Activated T-cell treated with anti-CD3 and anti-CD28 coated beads for 48 hours (primary cell): ENCODE results near the gene SRSF3.
A peak's percentile ranks its signal among the peaks of the same experiment; 100 is the strongest.
"Not testable (repeated sequence)": the region's sequence is repeated elsewhere in the genome, so short reads cannot be mapped to it uniquely, and the experiment has no call there.

Experiments
- DNase-seq: peaks from one replicate; pipeline ENCODE4 v3.0.0-alpha.2; 2020; ENCODE audit warnings: low read depth

SRSF3 gene

DNA sequence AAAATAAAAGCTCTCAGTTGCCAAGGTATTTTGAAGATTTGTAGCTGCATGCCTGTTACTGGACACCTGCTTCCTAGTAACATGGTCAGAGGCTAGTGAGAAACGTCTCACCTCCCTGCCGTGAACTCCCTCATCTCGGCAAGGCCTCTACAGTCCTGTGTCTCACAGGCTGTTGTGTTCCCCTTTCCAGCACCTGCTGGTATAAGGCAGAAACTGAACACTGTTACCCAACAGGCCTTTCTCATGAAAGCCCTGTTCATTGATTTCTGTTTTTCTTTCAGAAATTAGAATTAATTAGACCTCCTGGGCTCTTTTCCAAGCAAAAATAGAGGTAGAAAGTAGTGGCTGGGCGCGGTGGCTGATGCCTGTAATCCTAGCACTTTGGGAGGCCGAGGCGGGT, 17.6 kb upstream of the SRSF3 start:
- DNase-seq, result no peak

- DNase-seq, result no peak
Observed at GRCh38 chr6:36577301-36577700, 16.9 kb upstream of the SRSF3 start.

DNA sequence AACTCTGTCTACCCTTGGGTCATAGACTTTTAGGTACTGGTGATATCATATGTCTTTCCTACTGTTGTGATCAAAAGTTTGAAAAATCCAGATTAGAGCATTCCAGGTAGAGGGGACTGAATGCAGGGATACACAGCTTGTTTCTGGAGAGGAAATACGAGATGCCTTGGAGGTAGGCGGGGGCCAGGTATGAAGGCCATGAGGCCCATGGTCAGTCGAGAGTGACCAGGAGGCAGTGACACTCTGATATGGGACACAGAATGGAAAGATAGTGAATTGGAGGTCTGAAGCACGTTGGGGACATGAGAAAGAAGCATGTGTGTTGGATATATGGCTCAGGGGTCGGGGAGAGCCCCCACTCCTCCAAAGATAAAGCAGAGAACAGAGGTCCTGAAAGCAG, 16.1 kb upstream of the SRSF3 start:
- DNase-seq, result no peak

DNA sequence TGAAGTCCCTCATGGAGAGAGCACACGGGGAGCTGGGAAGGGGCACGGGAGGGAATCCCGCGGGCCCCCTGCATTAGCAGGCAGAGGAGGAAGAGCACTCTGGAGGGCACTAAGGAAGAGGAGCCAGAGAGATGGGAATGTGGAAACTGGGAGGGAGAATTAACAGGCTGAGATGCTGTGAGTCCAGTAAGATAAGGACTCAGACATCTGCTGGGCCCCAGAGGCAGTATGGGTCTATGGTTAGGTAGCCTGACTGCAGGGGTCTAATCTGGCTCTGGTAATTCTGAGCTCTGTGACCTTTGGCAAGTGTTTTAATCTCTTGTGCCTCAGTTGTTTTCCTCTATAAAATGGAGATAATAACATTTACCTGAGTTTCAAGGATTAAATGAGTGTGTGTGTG, 15.7 kb upstream of the SRSF3 start:
- DNase-seq, result no peak

DNA sequence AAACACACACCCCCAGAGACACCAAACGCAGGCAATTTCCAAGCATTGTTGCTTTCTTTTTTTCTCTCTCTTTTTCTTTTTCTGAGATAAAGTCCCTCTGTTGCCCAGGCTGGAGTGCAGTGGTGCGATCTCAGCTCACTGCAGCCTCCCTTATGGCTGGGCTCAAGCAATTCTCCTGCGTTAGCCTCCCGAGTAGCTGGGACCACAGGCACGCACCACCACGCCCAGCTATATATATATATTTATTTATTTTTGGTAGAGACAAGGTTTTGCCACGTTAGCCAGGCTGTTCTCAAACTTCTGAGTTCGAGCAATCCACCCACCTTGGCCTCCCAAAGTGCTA, 14.0 kb upstream of the SRSF3 start:
- DNase-seq, result no peak

DNA sequence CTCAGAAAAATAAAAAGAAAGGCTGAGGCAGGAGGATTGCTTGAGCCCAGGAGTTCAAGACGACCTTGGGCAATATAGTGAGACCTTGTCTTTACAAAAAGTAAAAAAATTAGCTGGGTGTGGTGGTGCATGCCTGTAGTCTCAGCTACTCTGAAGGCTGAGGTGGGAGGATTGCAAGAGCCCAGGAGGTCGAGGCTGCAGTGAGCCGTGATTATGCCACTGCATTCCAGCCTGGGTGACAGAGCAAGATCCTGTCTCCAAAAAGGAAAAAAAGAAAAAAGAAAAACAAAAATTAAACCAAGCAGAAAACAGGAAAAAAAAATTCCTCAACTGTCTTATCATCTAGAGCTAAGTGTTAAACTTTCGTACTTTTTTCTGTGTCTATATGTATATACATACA, 12.4 kb upstream of the SRSF3 start:
- no peak for DNase-seq

GRCh38 chr6:36586606-36587005, 7.6 kb upstream of the SRSF3 start:
- no peak for DNase-seq

- not testable (repeated sequence) for DNase-seq
Observed at GRCh38 chr6:36589025-36589400, 5.1 kb upstream of the SRSF3 start.

DNA sequence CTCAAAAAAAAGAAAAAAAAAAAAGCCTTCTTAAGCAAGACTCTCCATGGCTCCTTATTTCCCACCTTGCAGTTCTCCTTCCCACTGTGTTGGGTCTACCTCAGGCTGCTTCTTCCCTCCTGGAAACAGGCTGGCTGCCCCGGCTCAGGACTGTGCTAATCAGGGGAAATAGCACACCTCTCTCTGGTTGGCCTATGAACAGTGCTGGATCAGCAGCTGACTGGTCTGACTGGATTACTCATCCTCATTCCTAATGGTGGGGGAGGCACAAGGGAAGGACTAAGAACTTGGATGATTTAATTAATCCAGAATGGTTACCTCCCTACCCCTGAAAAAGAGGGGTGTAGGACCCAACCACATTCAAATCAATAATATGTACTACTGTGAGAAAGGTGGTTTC, 3.9 kb upstream of the SRSF3 start:
- DNase-seq, result no peak

DNA sequence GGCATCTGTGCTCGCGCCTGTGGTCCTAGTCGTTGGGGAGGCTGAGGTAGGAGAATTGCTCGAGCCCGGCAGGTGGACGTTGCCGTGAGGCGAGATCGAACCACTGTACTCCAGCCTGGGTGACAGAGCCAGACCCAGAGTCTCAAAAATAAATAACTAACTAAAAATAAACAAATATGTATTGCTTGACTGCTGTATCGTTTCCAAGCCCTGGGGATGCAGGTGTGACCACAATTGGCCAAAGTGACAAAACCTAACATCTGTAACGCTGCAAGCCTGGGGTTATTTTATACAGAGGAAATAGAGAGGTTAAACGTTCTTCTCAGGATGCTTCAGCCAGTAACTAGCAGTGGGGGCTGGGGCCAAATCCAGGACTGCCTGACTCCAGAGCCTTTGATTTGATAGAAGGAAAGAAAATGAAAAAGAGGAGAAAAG, 1.9 kb upstream of the SRSF3 start:
- DNase-seq, result no peak

- DNase-seq, result peak; percentile 40
Observed at GRCh38 chr6:36593569-36594028, 563 bp upstream of the SRSF3 start.

DNA sequence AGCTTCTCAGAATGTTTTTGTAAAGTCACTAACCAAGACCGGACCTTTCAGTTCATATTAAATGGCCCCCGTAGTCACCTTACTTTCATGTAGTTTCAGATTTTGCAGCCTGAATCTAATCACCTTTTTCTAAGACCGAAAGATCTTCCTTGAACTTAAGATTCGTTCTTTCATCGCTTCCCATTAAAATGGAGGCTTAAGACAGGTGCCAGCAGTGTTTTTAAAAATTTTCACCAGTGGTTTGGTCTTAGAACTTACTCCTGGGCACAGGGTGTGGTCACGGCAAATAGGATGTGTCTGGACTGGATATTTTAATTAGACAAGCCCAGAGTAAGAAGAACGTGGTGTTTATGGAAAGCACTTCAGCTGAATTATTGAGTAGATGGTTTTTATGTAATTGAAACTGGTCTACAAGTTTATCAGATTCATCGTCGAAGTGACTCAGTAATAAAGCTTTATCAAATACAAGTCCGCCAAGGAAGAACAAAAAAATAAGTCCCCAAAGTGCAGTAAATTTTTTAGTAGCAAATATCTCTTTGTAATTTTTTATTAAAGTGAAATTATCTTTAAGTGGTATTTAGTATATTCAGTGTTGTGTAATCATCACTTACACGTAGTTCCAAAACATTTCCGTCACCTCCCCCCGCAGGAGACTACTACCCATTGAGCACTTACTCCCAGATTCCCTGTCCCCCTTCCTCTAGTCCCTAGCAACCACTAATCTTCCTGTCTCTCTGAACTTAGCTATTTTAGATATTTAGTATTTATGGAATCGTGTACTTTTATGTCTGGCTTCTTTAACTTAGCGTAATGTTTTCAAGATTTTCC, 868 bp downstream of the SRSF3 start:
- no peak for DNase-seq

DNA sequence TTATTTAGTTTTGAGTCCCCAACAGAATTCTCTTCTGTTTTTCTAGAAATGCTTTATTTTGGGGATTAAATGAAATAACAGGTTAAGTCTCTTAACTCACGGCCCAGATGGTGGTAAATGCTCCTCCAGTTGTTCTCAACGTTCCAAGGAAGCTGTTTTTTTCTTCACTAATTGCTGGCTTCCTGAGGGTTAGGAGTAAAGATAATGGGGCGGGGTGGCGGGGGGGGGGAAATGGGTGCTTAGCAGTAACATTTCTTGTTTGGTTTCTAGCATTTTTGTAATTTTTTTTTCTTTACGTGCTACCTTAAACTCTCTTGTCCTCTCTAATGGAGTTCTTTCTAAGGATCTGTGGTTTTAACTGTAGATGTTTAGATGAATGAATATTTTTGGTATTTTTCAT, 2.2 kb downstream of the SRSF3 start:
- no peak for DNase-seq

GRCh38 chr6:36597775-36598174, 3.6 kb downstream of the SRSF3 start:
- DNase-seq, result no peak

- DNase-seq, result no peak
Observed at GRCh38 chr6:36598326-36598725, 4.2 kb downstream of the SRSF3 start.

DNA sequence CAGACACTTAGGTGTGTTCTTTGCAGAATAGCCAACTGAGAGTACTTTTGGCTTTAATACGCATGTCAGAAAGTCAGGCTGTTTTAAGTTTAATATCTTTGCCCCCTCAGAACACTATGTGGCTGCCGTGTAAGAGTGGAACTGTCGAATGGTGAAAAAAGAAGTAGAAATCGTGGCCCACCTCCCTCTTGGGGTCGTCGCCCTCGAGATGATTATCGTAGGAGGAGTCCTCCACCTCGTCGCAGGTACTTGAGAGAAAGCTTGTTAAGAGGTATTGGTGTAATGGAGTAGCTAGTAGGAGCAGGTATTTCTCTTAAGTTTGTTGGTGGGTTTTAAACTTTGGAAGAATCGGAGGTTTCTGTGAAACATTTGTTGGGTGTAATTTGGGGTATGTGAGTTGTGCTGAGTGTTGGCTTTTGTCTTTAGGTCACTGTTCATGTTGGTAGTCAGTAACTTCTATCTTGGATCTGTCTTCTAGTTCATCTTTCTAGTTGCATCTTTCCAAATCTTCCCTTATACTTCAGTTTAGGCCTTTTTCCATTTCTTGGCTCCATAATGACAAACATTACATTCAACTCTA, 4.7 kb downstream of the SRSF3 start:
- no peak for DNase-seq

- peak; percentile 64 for DNase-seq
Observed at GRCh38 chr6:36599791-36600209, 5.6 kb downstream of the SRSF3 start.

- DNase-seq, result no peak
Observed at GRCh38 chr6:36600564-36601146, 6.5 kb downstream of the SRSF3 start.

GRCh38 chr6:36601818-36602217, 7.7 kb downstream of the SRSF3 start:
- not testable (repeated sequence) for DNase-seq

DNA sequence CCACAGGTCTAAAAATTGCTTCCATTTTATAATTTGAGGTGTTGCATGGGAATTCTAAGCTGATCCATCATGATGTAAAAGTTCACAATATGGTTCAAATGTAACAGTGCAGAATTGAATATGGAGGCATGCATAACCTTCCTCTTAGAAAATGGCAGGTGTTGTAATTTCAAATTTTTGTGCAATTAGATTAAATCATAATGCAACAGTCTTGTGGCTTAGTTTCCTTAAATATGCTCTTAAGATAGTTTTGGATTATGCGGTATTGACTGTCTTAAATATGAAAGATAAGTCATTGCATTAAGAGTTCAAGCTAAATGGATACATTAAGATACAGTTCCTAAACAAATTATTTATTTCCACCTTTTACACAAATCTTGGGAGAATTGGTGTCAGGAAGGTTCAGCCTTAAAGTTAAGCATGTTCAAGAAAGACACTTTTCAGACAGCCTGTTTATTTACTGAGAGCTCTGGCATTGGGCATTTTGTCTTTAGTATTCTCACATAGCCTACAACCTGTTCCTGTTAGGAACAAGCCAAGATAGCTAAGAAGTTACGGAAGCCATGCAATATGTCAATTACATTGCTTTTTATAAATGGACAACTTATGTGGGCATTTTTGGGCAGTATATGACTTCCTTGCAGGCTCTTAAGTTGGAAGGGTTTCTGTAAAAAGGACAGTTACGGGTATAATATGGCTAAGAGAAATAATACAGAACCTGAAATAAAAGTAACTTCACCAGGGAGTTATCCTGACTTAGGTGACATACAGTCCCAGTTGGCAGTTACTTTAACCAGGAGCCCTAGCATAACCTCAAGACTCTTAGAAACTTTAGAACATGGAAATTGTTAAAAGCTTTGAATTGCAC, 9.3 kb downstream of the SRSF3 start:
- DNase-seq, result no peak

GRCh38 chr6:36604090-36605060, 10.2 kb downstream of the SRSF3 start:
- DNase-seq, result no peak
